GM12891 (cell line): ENCODE measurements around the gene PHF19.

ENCODE experiments used
- POLR2A ChIP-seq: IDR thresholded peaks from 2 replicates; pipeline ENCODE4 v1.6.1; 2011; ENCODE audit warnings: low read depth, low read length, control low read depth
- POLR2AphosphoS5 ChIP-seq: IDR thresholded peaks from 2 replicates; pipeline ENCODE4 v1.6.1; 2011; ENCODE audit warnings: low read depth, low read length, control low read depth
- SPI1 ChIP-seq: IDR thresholded peaks from 2 replicates; pipeline ENCODE4 v1.6.1; 2011; ENCODE audit warnings: low read depth, low read length, control low read depth
- TAF1 ChIP-seq: IDR thresholded peaks from 2 replicates; pipeline ENCODE4 v1.6.1; 2011; ENCODE audit warnings: low read depth, low read length, control low read depth

- no peak for TF ChIP-seq POLR2A
- TF ChIP-seq SPI1, result no peak
- no peak for TF ChIP-seq POLR2AphosphoS5
- TF ChIP-seq TAF1, result no peak
Measured at GRCh38 chr9:120854596-120855327, 22.2 kb downstream of the PHF19 start.
